A549 treated with CORT108297 at 1 μM for 4 hours (cell line): ENCODE data around the gene NBEAL2. TPM values are rescaled to one million over a fixed set of nuclear protein-coding genes. Genes with fewer than 3 reads are reported as not detected.

Experiments used
- total RNA-seq: library from RNA; stranded (reverse); fragments of 200-300 nt; extraction: Qiagen RNA extraction; gene quantifications from 5 replicates; pipeline ENCODE4 v1.2.3, GENCODE V29; 2022

Gene NBEAL2
- total RNA-seq, result 42.2 to 72.6 TPM (median 61.1 TPM) in 5 replicates

GRCh38 chr3:46978985-46979944 lies at the start of gene NBEAL2:
Gene NBEAL2, plus strand, starts transcription at chr3:46979666. Its CDS starts 196 bp downstream, at chr3:46979862.

GRCh38 chr3:46976326-46977190 lies 2.9 kb upstream of the NBEAL2 start, which contains the start of gene CCDC12:
Gene CCDC12, minus strand, starts transcription at chr3:46976745. Its CDS starts 13 bp downstream, at chr3:46976732.

Other genes starting within 250 kb of the NBEAL2 start
- gene MYL3, start 116.2 kb upstream of the NBEAL2 start, total RNA-seq, result 0.12 to 0.25 TPM in 2 of 5 replicates, not detected in the others
- gene PTH1R, start 101.9 kb upstream of the NBEAL2 start, total RNA-seq, result 0.51 to 1.1 TPM (median 0.67 TPM) in 5 replicates
- 52.9 to 86.3 TPM (median 56.5 TPM) in 5 replicates for gene CCDC12, start 2.9 kb upstream of the NBEAL2 start, total RNA-seq
- gene SETD2, start 184.4 kb downstream of the NBEAL2 start, total RNA-seq, result 15.7 to 25.4 TPM (median 17.7 TPM) in 5 replicates